PC-3 (cell line): ENCODE measurements around the gene TMEM213. TPM values are rescaled to one million over a fixed set of nuclear protein-coding genes. Genes with fewer than 3 reads are reported as not detected.

ENCODE experiments used
- ATAC-seq: fragments of 200-7000 bp; cut with Tn5 transposase; 2 replicates; pipeline ENCODE4 v1.9.1; 2020; ENCODE audit warnings: mild to moderate bottlenecking, moderate library complexity
- BruUV-seq: library from RNA; stranded (reverse); fragments of 400-500 nt; replicated peaks from 2 replicates; lab custom pipeline; 2021; lab: Mats Ljungman, UMichigan
- CTCF ChIA-PET: fragments of 300-600 bp; sonication (Branson Sonifier 250); formaldehyde crosslinking; loops from one replicate; lab custom pipeline; 2022; ENCODE audit warnings: antibody characterized with exemption; lab: Charles Lee
- POLR2A ChIA-PET: fragments of 300-600 bp; sonication (Branson Sonifier 250); formaldehyde crosslinking; loops from one replicate; lab custom pipeline; 2022; ENCODE audit warnings: antibody characterized with exemption; ENCODE audit not compliant: unreplicated experiment; lab: Charles Lee
- DNase-seq: peaks from one replicate; pipeline ENCODE4 v3.0.0-alpha.2; 2015
- H2AFZ ChIP-seq: fragments of 300-600 bp; sonication (generic); 2 replicates; pipeline ENCODE4 v1.6.0; 2016; ENCODE audit warnings: antibody characterized with exemption, low read length
- H3F3A ChIP-seq: fragments of 300-600 bp; sonication (generic); one replicate; pipeline ENCODE4 v1.6.0; 2017; ENCODE audit warnings: antibody characterized with exemption, low read length, control low read depth, mild to moderate bottlenecking; ENCODE audit not compliant: unreplicated experiment
- H3K27ac ChIP-seq: fragments of 300-600 bp; sonication (generic); 2 replicates; pipeline ENCODE4 v1.5.1; 2016; ENCODE audit warnings: mild to moderate bottlenecking, low read length
- H3K27me3 ChIP-seq: fragments of 300-600 bp; sonication (generic); 2 replicates; pipeline ENCODE4 v1.6.1; 2016; ENCODE audit warnings: low read length, mixed read lengths
- H3K36me3 ChIP-seq: fragments of 300-600 bp; sonication (generic); 2 replicates; pipeline ENCODE4 v1.6.1; 2016; ENCODE audit warnings: low read depth, mixed run types, low read length, mixed read lengths
- H3K4me1 ChIP-seq: fragments of 300-600 bp; sonication (generic); 2 replicates; pipeline ENCODE4 v1.5.1; 2016; ENCODE audit warnings: low read length; ENCODE audit not compliant: insufficient read depth
- H3K4me2 ChIP-seq: fragments of 300-600 bp; sonication (generic); 2 replicates; pipeline ENCODE4 v1.6.0; 2016; ENCODE audit warnings: low read length
- H3K4me3 ChIP-seq: fragments of 300-600 bp; sonication (generic); 2 replicates; pipeline ENCODE4 v1.5.1; 2016; ENCODE audit warnings: mild to moderate bottlenecking, low read length, mixed read lengths
- H3K79me2 ChIP-seq: fragments of 300-600 bp; sonication (generic); 2 replicates; pipeline ENCODE4 v1.6.1; 2017; ENCODE audit warnings: low read length, mixed read lengths
- H3K9ac ChIP-seq: fragments of 300-600 bp; sonication (generic); 2 replicates; pipeline ENCODE4 v1.6.0; 2016; ENCODE audit warnings: mild to moderate bottlenecking, low read length
- H3K9me2 ChIP-seq: fragments of 300-600 bp; sonication (generic); replicated peaks from 2 replicates; pipeline ENCODE4 v1.6.1; 2016; ENCODE audit warnings: mixed run types, low read length, mixed read lengths
- H3K9me3 ChIP-seq: fragments of 300-600 bp; sonication (generic); 2 replicates; pipeline ENCODE4 v1.6.1; 2016; ENCODE audit warnings: low read length, mixed read lengths
- H4K20me1 ChIP-seq: fragments of 300-600 bp; sonication (generic); 2 replicates; pipeline ENCODE4 v1.6.1; 2016; ENCODE audit warnings: low read length, mixed read lengths
- CTCF ChIP-seq: fragments of 300-600 bp; sonication (generic); conservative IDR thresholded peaks from 2 replicates; pipeline ENCODE4 v1.5.1; 2017; ENCODE audit warnings: antibody characterized with exemption, low read depth, mild to moderate bottlenecking, low read length
- EZH2 ChIP-seq: fragments of 300-600 bp; sonication (generic); IDR thresholded peaks from one replicate; pipeline ENCODE4 v1.6.1; 2017; ENCODE audit warnings: antibody characterized with exemption, mild to moderate bottlenecking, low read length; ENCODE audit not compliant: unreplicated experiment
- EZH2phosphoT487 ChIP-seq: fragments of 300-600 bp; sonication (generic); IDR thresholded peaks from 2 replicates; pipeline ENCODE4 v1.6.1; 2018; ENCODE audit warnings: mild to moderate bottlenecking, antibody characterized with exemption, low read length, borderline replicate concordance
- intact Hi-C: fragments of 100-400 bp; cut with micrococcal nuclease; formaldehyde crosslinking; loops from 2 replicates; pipeline ENCODE4 v1.9.0; 2023
- total RNA-seq: library from RNA; depleted of rRNA; stranded (reverse); fragments of >200 nt; gene quantifications from 2 replicates; pipeline ENCODE4 v1.2.3, GENCODE V29; 2014

TMEM213 gene
- total RNA-seq, 1 experiment from 2014 or later: not detected

GRCh38 chr7:138798836-138799235 is 1.0 kb downstream of the TMEM213 start:
- Histone ChIP-seq H3K9me2 (no peaks in the 10 kb centered on the region), H3K9me3 (no peaks in the 10 kb centered on the region), H3K4me1 (no peaks in the 10 kb centered on the region), H3K79me2 (no peaks in the 10 kb centered on the region), H3K9ac (no peak overlapping the region), H3K4me3 (no peak overlapping the region), H2AFZ (no peak overlapping the region), H3K27ac (no peak overlapping the region), H3K36me3 (no peaks in the 10 kb centered on the region), H3K27me3 (no peaks in the 10 kb centered on the region), H3K4me2 (no peak overlapping the region), H4K20me1 (no peaks in the 10 kb centered on the region), H3F3A (no peaks in the 10 kb centered on the region)
- CTCF ChIA-PET: no interaction called here
- BruUV-seq: no TSS peak
- ATAC-seq: no peak
- TF ChIP-seq EZH2 (no peak), CTCF (no peak), EZH2phosphoT487 (no peak)
- POLR2A ChIA-PET: no interaction called here
- DNase-seq: no peak
- intact Hi-C loops: no loop called here

- no peak for DNase-seq
- no peak for TF ChIP-seq EZH2
- TF ChIP-seq CTCF: no peak
- TF ChIP-seq EZH2phosphoT487: no peak
- Histone ChIP-seq H3K4me1 (no peaks in the 10 kb centered on the region), H3K4me2 (no peak overlapping the region), H3F3A (no peaks in the 10 kb centered on the region), H3K9ac (no peak overlapping the region), H3K9me2 (no peaks in the 10 kb centered on the region), H3K79me2 (no peaks in the 10 kb centered on the region), H3K4me3 (no peak overlapping the region), H2AFZ (no peak overlapping the region), H3K36me3 (no peaks in the 10 kb centered on the region), H3K9me3 (no peaks in the 10 kb centered on the region), H4K20me1 (no peaks in the 10 kb centered on the region), H3K27me3 (no peaks in the 10 kb centered on the region), H3K27ac (no peak overlapping the region)
- intact Hi-C loops: no loop called here
- no peak for ATAC-seq
- no TSS peak for BruUV-seq
- ChIA-PET POLR2A (no interaction called here), CTCF (no interaction called here)
Measured at GRCh38 chr7:138799336-138800000, 1.7 kb downstream of the TMEM213 start.

GRCh38 chr7:138801256-138801655 is 3.5 kb downstream of the TMEM213 start:
- H3K9me3 ChIP-seq: no peaks in the 10 kb centered on the region
- no peak overlapping the region for H3K4me3 ChIP-seq
- H3K27ac ChIP-seq: no peak overlapping the region
- intact Hi-C loops: no loop called here
- H4K20me1 ChIP-seq: no peaks in the 10 kb centered on the region
- no peaks in the 10 kb centered on the region for H3K36me3 ChIP-seq
- no peak overlapping the region for H3K9ac ChIP-seq
- no peaks in the 10 kb centered on the region for H3F3A ChIP-seq
- no peaks in the 10 kb centered on the region for H3K27me3 ChIP-seq
- no peak overlapping the region for H3K4me2 ChIP-seq
- BruUV-seq: no TSS peak
- TF ChIP-seq CTCF (no peak), EZH2phosphoT487 (no peak), EZH2 (no peak)
- ATAC-seq: no peak
- no peaks in the 10 kb centered on the region for H3K9me2 ChIP-seq
- DNase-seq: no peak
- CTCF ChIA-PET: no interaction called here
- H2AFZ ChIP-seq: no peak overlapping the region
- no peaks in the 10 kb centered on the region for H3K79me2 ChIP-seq
- POLR2A ChIA-PET: no interaction called here
- H3K4me1 ChIP-seq: no peaks in the 10 kb centered on the region
